H1 (cell line): ENCODE measurements around the gene STIM2. TPM values are rescaled to one million over a fixed set of nuclear protein-coding genes. Genes with fewer than 3 reads are reported as not detected.

Experiments used
- CTCF ChIA-PET: fragments of 300-600 bp; sonication (Branson Sonifier 250); formaldehyde crosslinking; loops from one replicate; lab custom pipeline; 2021; ENCODE audit not compliant: partially characterized antibody; lab: Charles Lee
- POLR2A ChIA-PET: fragments of 300-600 bp; sonication (Branson Sonifier 250); formaldehyde crosslinking; loops from one replicate; lab custom pipeline; 2021; ENCODE audit warnings: inconsistent platforms; ENCODE audit not compliant: partially characterized antibody; lab: Charles Lee
- DNase-seq, 2 experiments: peaks; one replicate each; pipeline versions ENCODE4 v3.0.0 to v3.0.0-alpha.2; 2010 to 2022; ENCODE audit warnings: low spot score in 2 of 2, low read depth in 1 of 2, mixed read lengths in 1 of 2
- FAIRE-seq: peaks from 2 replicates; lab custom pipeline; 2011; peaks lifted over from hg19 to GRCh38; lab: Jason Lieb, UNC
- H2AFZ ChIP-seq: 2 replicates; pipeline ENCODE4 v1.8.1; 2012; ENCODE audit warnings: low read length, inconsistent platforms
- H2AK5ac ChIP-seq: 2 replicates; pipeline ENCODE4 v1.6.1; 2013; ENCODE audit warnings: low read depth, low read length
- H2BK120ac ChIP-seq: replicated peaks from 2 replicates; pipeline ENCODE3; 2013; ENCODE audit warnings: low read depth, low read length, inconsistent platforms
- H2BK12ac ChIP-seq: 2 replicates; pipeline ENCODE4 v1.6.1; 2013; ENCODE audit warnings: low read depth, low read length
- H2BK15ac ChIP-seq: 2 replicates; pipeline ENCODE4 v1.6.1; 2013; ENCODE audit warnings: low read length
- H2BK20ac ChIP-seq: 2 replicates; pipeline ENCODE4 v1.6.1; 2013; ENCODE audit warnings: low read length
- H2BK5ac ChIP-seq: 2 replicates; pipeline ENCODE4 v1.6.1; 2013; ENCODE audit warnings: low read depth, low read length
- H3K14ac ChIP-seq: 2 replicates; pipeline ENCODE4 v1.6.1; 2013; ENCODE audit warnings: inconsistent platforms; ENCODE audit not compliant: insufficient read length
- H3K18ac ChIP-seq: 2 replicates; pipeline ENCODE4 v1.6.1; 2013; ENCODE audit warnings: low read length; ENCODE audit errors: extremely low read depth
- H3K23ac ChIP-seq: 2 replicates; pipeline ENCODE4 v1.6.1; 2013; ENCODE audit warnings: inconsistent platforms; ENCODE audit not compliant: insufficient read length
- H3K23me2 ChIP-seq: 2 replicates; pipeline ENCODE4 v1.6.1; 2013; ENCODE audit warnings: low read depth, low read length
- H3K27ac ChIP-seq: 2 replicates; pipeline ENCODE4 v1.6.1; 2011; ENCODE audit warnings: low read depth, low read length, inconsistent platforms
- H3K27me3 ChIP-seq, 4 experiments: replicated peaks in 1 of 4; 1 replicate in 1 of 4; 2 replicates in 3 of 4; pipeline versions ENCODE4 v1.6.1 to v1.8.1; 2011 to 2013; ENCODE audit warnings: low read length in 3 of 4, mild to moderate bottlenecking in 3 of 4, inconsistent platforms in 2 of 4, mixed read lengths in 2 of 4, moderate library complexity in 1 of 4; ENCODE audit not compliant: control insufficient read depth in 3 of 4, insufficient read depth in 3 of 4; ENCODE audit errors: extremely low read depth in 1 of 4
- H3K36me3 ChIP-seq, 4 experiments: 2 replicates each; pipeline versions ENCODE4 v1.6.1 to v1.8.1; 2011 to 2013; ENCODE audit warnings: mild to moderate bottlenecking in 4 of 4, low read length in 3 of 4, moderate library complexity in 2 of 4, control low read depth in 1 of 4, inconsistent platforms in 1 of 4; ENCODE audit not compliant: insufficient read depth in 4 of 4, control insufficient read depth in 2 of 4
- H3K4ac ChIP-seq: replicated peaks from 2 replicates; pipeline ENCODE3; 2013; ENCODE audit warnings: low read length, low read depth, mixed read lengths, inconsistent platforms; ENCODE audit not compliant: insufficient read length
- H3K4me1 ChIP-seq, 4 experiments: replicated peaks in 1 of 4; 1 replicate in 1 of 4; 2 replicates in 3 of 4; pipeline versions ENCODE4 v1.6.1 to v1.8.1; 2011 to 2013; ENCODE audit warnings: low read length in 3 of 4, inconsistent platforms in 2 of 4, mixed read lengths in 1 of 4; ENCODE audit not compliant: insufficient read depth in 4 of 4, control insufficient read depth in 3 of 4
- H3K4me2 ChIP-seq, 2 experiments: 2 replicates each; pipeline versions ENCODE4 v1.6.1 to v1.8.1; 2011 to 2013; ENCODE audit warnings: low read depth in 2 of 2, low read length in 2 of 2, control low read depth in 1 of 2, inconsistent platforms in 1 of 2, mild to moderate bottlenecking in 1 of 2; ENCODE audit not compliant: insufficient read depth in 1 of 2
- H3K4me3 ChIP-seq, 4 experiments: fragments of 200-600, 300-600 bp in 1 of 4; sonication (generic), shearing (Covaris generic), sonication (Bioruptor Twin) in 1 of 4; 2 replicates each; pipeline versions ENCODE4 v1.5.1 to v1.8.1; 2011 to 2016; ENCODE audit warnings: low read length in 4 of 4, low read depth in 3 of 4, control low read depth in 2 of 4, inconsistent platforms in 2 of 4, mild to moderate bottlenecking in 2 of 4, mixed read lengths in 1 of 4, moderate library complexity in 1 of 4; ENCODE audit not compliant: insufficient read depth in 2 of 4; ENCODE audit errors: extremely low read depth in 1 of 4
- H3K56ac ChIP-seq: replicated peaks from 2 replicates; pipeline ENCODE3; 2013; ENCODE audit warnings: low read depth, mild to moderate bottlenecking, mixed read lengths, low read length, inconsistent platforms; ENCODE audit not compliant: insufficient read length
- H3K79me1 ChIP-seq: 2 replicates; pipeline ENCODE4 v1.6.1; 2013; ENCODE audit warnings: low read depth, low read length, control low read depth
- H3K79me2 ChIP-seq, 2 experiments: 2 replicates each; pipeline versions ENCODE4 v1.6.1 to v1.8.1; 2012 to 2013; ENCODE audit warnings: low read length in 2 of 2, mild to moderate bottlenecking in 2 of 2, inconsistent platforms in 1 of 2; ENCODE audit not compliant: insufficient read depth in 2 of 2, control insufficient read depth in 1 of 2
- H3K9ac ChIP-seq, 4 experiments: replicated peaks in 1 of 4; 1 replicate in 1 of 4; 2 replicates in 3 of 4; pipeline versions ENCODE4 v1.6.1 to v1.8.1; 2011 to 2013; ENCODE audit warnings: low read depth in 3 of 4, low read length in 3 of 4, control low read depth in 2 of 4, mild to moderate bottlenecking in 2 of 4, moderate library complexity in 2 of 4, inconsistent platforms in 1 of 4; ENCODE audit errors: extremely low read depth in 1 of 4
- H3K9me3 ChIP-seq, 2 experiments: 2 replicates each; pipeline versions ENCODE4 v1.6.1 to v1.8.1; 2012 to 2013; ENCODE audit warnings: mild to moderate bottlenecking in 2 of 2, moderate library complexity in 2 of 2, control low read depth in 1 of 2, inconsistent platforms in 1 of 2, low read depth in 1 of 2, low read length in 1 of 2, mixed read lengths in 1 of 2; ENCODE audit not compliant: insufficient read depth in 2 of 2
- H4K20me1 ChIP-seq, 2 experiments: replicated peaks in 1 of 2; 2 replicates each; pipeline versions ENCODE3 to v1.8.1; 2011 to 2013; ENCODE audit warnings: inconsistent platforms in 2 of 2, low read length in 2 of 2, mild to moderate bottlenecking in 1 of 2; ENCODE audit not compliant: insufficient read depth in 2 of 2, control insufficient read depth in 1 of 2
- H4K5ac ChIP-seq: 2 replicates; pipeline ENCODE4 v1.6.1; 2013; ENCODE audit warnings: low read length, low read depth, mixed read lengths, inconsistent platforms; ENCODE audit not compliant: insufficient read length
- H4K8ac ChIP-seq: 2 replicates; pipeline ENCODE4 v1.8.0; 2013; ENCODE audit warnings: mild to moderate bottlenecking, moderate library complexity, low read length, inconsistent platforms; ENCODE audit not compliant: insufficient read depth; ENCODE audit errors: extremely low read depth
- H4K91ac ChIP-seq: replicated peaks from 2 replicates; pipeline ENCODE3; 2013; ENCODE audit warnings: low read length, mixed read lengths, inconsistent platforms; ENCODE audit not compliant: insufficient read length
- BCL11A ChIP-seq, 2 experiments: IDR thresholded peaks; one replicate each; pipeline ENCODE4 v1.6.1; 2011; ENCODE audit warnings: low read depth in 2 of 2, low read length in 2 of 2, mild to moderate bottlenecking in 2 of 2
- HDAC2 ChIP-seq, 2 experiments: fragments of 300-600 bp in 1 of 2; sonication (generic) in 1 of 2; IDR thresholded peaks; 2 replicates each; pipeline ENCODE4 v1.6.1; 2011 to 2012; ENCODE audit warnings: low read depth in 2 of 2, low read length in 2 of 2, mild to moderate bottlenecking in 2 of 2, moderate library complexity in 2 of 2, borderline replicate concordance in 1 of 2, inconsistent platforms in 1 of 2
- KDM5A ChIP-seq: fragments of 200-600 bp; IDR thresholded peaks from 2 replicates; pipeline ENCODE4 v1.7.1; 2012; ENCODE audit warnings: mild to moderate bottlenecking, low read length, inconsistent platforms, mixed read lengths
- SP2 ChIP-seq: IDR thresholded peaks from 2 replicates; pipeline ENCODE4 v1.6.1; 2012; ENCODE audit warnings: mild to moderate bottlenecking, low read length, inconsistent platforms
- WGBS, 2 experiments: shearing (Covaris generic) in 1 of 2; methylation state at CpG; one replicate each; pipeline versions ENCODE4 v1.1.6 to v1.1.7; 2013 to 2015; ENCODE audit warnings: low lambda C conversion rate in 2 of 2, mixed read lengths in 2 of 2, inconsistent platforms in 1 of 2, low coverage in 1 of 2, missing lambda C conversion rate in 1 of 2; ENCODE audit not compliant: insufficient replicate concordance in 2 of 2, insufficient coverage in 1 of 2, insufficient read length in 1 of 2; ENCODE audit errors: extremely low coverage in 1 of 2, missing lambda C conversion rate in 1 of 2; 5-methylcytosine and 5-hydroxymethylcytosine counted together
- polyA plus RNA-seq, 7 experiments: library from polyadenylated mRNA; depleted of rRNA in 3 of 7; stranded (reverse) in 5 of 7; unstranded in 2 of 7; fragments of >200 nt in 5 of 7; fragments of 200-250 nt in 2 of 7; gene quantifications; 1 replicate in 5 of 7; 2 replicates in 1 of 7; 4 replicates in 1 of 7; pipeline versions ENCODE4 v1.2.1 to v1.2.3, GENCODE V29; 2011 to 2013; ENCODE audit warnings: missing spikeins in 2 of 7, mixed read lengths in 2 of 7
- total RNA-seq: library from RNA; stranded (reverse); fragmentation: NEBNext Ultra II Directional; extraction: Animal tissue kit (Norgen Biotek cat#: 25700); gene quantifications from 2 replicates; pipeline ENCODE4 v1.2.1, GENCODE V29; 2021

STIM2 gene
- total and polyA plus RNA-seq, 2 of the 8 experiments (the other 6 are each of a cell fraction or from before 2014, with no cell fraction given) = 22.9 to 23.0 TPM

GRCh38 chr4:26937139-26937538 is 76.5 kb downstream of the STIM2 start:
- Histone ChIP-seq H3K79me2 (no peaks in the 10 kb centered on the region), H2AFZ (no peak overlapping the region), H3K23me2 (no peaks in the 10 kb centered on the region), H3K27ac (no peak overlapping the region), H3K4me2 (no peak overlapping the region), H3K9me3 (no peaks in the 10 kb centered on the region), H3K79me1 (no peaks in the 10 kb centered on the region), H2BK120ac (no peak overlapping the region), H4K91ac (no peak overlapping the region), H4K8ac (no peak overlapping the region), H3K4ac (no peak overlapping the region), H2AK5ac (no peak overlapping the region), H3K27me3 (no peaks in the 10 kb centered on the region), H3K23ac (no peak overlapping the region), H3K18ac (no peak overlapping the region), H2BK12ac (no peak overlapping the region), H4K20me1 (peaks cover 0 to 2% of the 10 kb centered on the region in 2 experiments), H4K5ac (no peak overlapping the region), H3K4me1 (peaks cover 0 to 7% (median 1%) of the 10 kb centered on the region in 4 experiments; a peak in 2 of 7 replicates), H3K36me3 (no peaks in the 10 kb centered on the region), H3K4me3 (no peak overlapping the region), H3K56ac (no peak overlapping the region), H3K14ac (no peak overlapping the region), H2BK5ac (no peak overlapping the region), H2BK15ac (no peak overlapping the region), H3K9ac (no peak overlapping the region), H2BK20ac (no peak overlapping the region)
- DNase-seq (no peak), FAIRE-seq (no peak)
- POLR2A ChIA-PET = no interaction called here
- TF ChIP-seq KDM5A (no peak), HDAC2 (IDR thresholded peaks at IDR 0.05; ENCODE audit: borderline replicate concordance in 1 of 2, low read depth in 2 of 2, low read length in 2 of 2) (no peak), BCL11A (IDR thresholded peaks at IDR 0.05; ENCODE audit: low read depth in 2 of 2, low read length in 2 of 2) (no peak), SP2 (no peak)
- CTCF ChIA-PET = no interaction called here
- 89% methylated on average over 2 of the region's 2 CpGs; no CpG with 5 or more reads in 1 of the 2 experiments for WGBS, 2 experiments
